HepG2 (cell line): ENCODE results near the gene VEZF1. TPM values are rescaled to one million over a fixed set of nuclear protein-coding genes. Genes with fewer than 3 reads are reported as not detected.
A peak's percentile ranks its signal among the peaks of the same experiment; 100 is the strongest.

Experiments
- CREB1 ChIP-seq, 2 experiments: fragments of 450-650 bp in 1 of 2; IDR thresholded peaks; 2 replicates each; pipeline ENCODE4 v1.6.1; 2016 to 2017; ENCODE audit warnings: control low read depth in 1 of 2, mild to moderate bottlenecking in 1 of 2, missing compliant biosample characterization in 1 of 2, missing genetic modification characterization in 1 of 2
- EEA1 ChIP-seq: sonication (generic); formaldehyde crosslinking; IDR thresholded peaks from 2 replicates; pipeline ENCODE4 v1.5.1; 2020; ENCODE audit warnings: mild to moderate bottlenecking, missing genetic modification reagents, borderline replicate concordance
- IKZF1 ChIP-seq: fragments of 450-650 bp; IDR thresholded peaks from 2 replicates; pipeline ENCODE4 v1.7.1; 2016
- KDM1A ChIP-seq: IDR thresholded peaks from 2 replicates; pipeline ENCODE4 v1.6.1; 2016; ENCODE audit warnings: missing compliant biosample characterization
- MED8 ChIP-seq: sonication (generic); formaldehyde crosslinking; IDR thresholded peaks from 2 replicates; pipeline ENCODE4 v1.8.1; 2023; ENCODE audit warnings: mild to moderate bottlenecking, missing genetic modification reagents; ENCODE audit not compliant: insufficient replicate concordance
- MTA3 ChIP-seq: sonication (generic); formaldehyde crosslinking; IDR thresholded peaks from 2 replicates; pipeline ENCODE4 v1.4.0; 2020; ENCODE audit warnings: missing genetic modification reagents
- NFYB ChIP-seq: sonication (generic); formaldehyde crosslinking; IDR thresholded peaks from 2 replicates; pipeline ENCODE4 v1.4.0; 2020; ENCODE audit warnings: missing genetic modification reagents
- NKX3-1 ChIP-seq: sonication (generic); formaldehyde crosslinking; IDR thresholded peaks from 2 replicates; pipeline ENCODE4 v1.5.0; 2020; ENCODE audit warnings: missing genetic modification reagents
- ONECUT2 ChIP-seq: sonication (generic); formaldehyde crosslinking; IDR thresholded peaks from 2 replicates; pipeline ENCODE4 v1.4.0; 2020; ENCODE audit warnings: missing genetic modification reagents
- POLR2A ChIP-seq, 2 experiments: IDR thresholded peaks; 2 replicates each; pipeline ENCODE4 v1.6.1; 2011; ENCODE audit warnings: low read depth in 2 of 2, low read length in 2 of 2, mild to moderate bottlenecking in 1 of 2, moderate library complexity in 1 of 2; ENCODE audit not compliant: insufficient read depth in 1 of 2
- RFXANK ChIP-seq: IDR thresholded peaks from 2 replicates; pipeline ENCODE4 v1.6.1; 2016
- SCMH1 ChIP-seq: sonication (generic); formaldehyde crosslinking; IDR thresholded peaks from 2 replicates; pipeline ENCODE4 v1.9.0; 2021; ENCODE audit warnings: missing genetic modification reagents, mild to moderate bottlenecking, borderline replicate concordance
- SMARCE1 ChIP-seq: fragments of 450-650 bp; IDR thresholded peaks from 2 replicates; pipeline ENCODE4 v1.6.1; 2017; ENCODE audit warnings: borderline replicate concordance
- TCF7L2 ChIP-seq: IDR thresholded peaks from 2 replicates; pipeline ENCODE4 v1.6.1; 2011; ENCODE audit warnings: mild to moderate bottlenecking, low read depth, low read length, moderate library complexity
- ZC3H4 ChIP-seq: sonication (generic); formaldehyde crosslinking; IDR thresholded peaks from 2 replicates; pipeline ENCODE4 v1.4.0; 2020; ENCODE audit warnings: missing genetic modification reagents, borderline replicate concordance
- ZNF530 ChIP-seq: sonication (generic); formaldehyde crosslinking; IDR thresholded peaks from 2 replicates; pipeline ENCODE4 v1.5.0; 2020; ENCODE audit warnings: low read depth, mild to moderate bottlenecking, missing genetic modification reagents
- ZNF644 ChIP-seq: IDR thresholded peaks from 2 replicates; pipeline ENCODE4 v1.6.1; 2016; ENCODE audit warnings: low read depth
- ZNF709 ChIP-seq: sonication (generic); formaldehyde crosslinking; IDR thresholded peaks from 2 replicates; pipeline ENCODE4 v1.5.0; 2020; ENCODE audit warnings: mild to moderate bottlenecking, missing genetic modification reagents
- ZNF75D ChIP-seq: sonication (generic); formaldehyde crosslinking; IDR thresholded peaks from 2 replicates; pipeline ENCODE4 v1.8.1; 2023; ENCODE audit warnings: missing genetic modification reagents, mild to moderate bottlenecking, borderline replicate concordance
- ZNF788 ChIP-seq: sonication (generic); formaldehyde crosslinking; IDR thresholded peaks from 2 replicates; pipeline ENCODE4 v1.5.0; 2020; ENCODE audit warnings: mild to moderate bottlenecking, missing genetic modification reagents, borderline replicate concordance
- ZNF800 ChIP-seq: sonication (generic); formaldehyde crosslinking; IDR thresholded peaks from 2 replicates; pipeline ENCODE4 v1.4.0; 2020; ENCODE audit warnings: missing genetic modification reagents
- polyA plus RNA-seq, 8 experiments: library from polyadenylated mRNA; depleted of rRNA in 3 of 8; stranded (reverse) in 7 of 8; unstranded in 1 of 8; fragments of >200 nt; fragmentation: Illumina TruSeq in 4 of 8; extraction: Trizol in 4 of 8; gene quantifications; 2 replicates each; pipeline versions ENCODE4 v1.2.1 to v1.2.3, GENCODE V29; 2011 to 2016; ENCODE audit warnings: low read depth in 4 of 8, missing spikeins in 1 of 8, mixed read lengths in 1 of 8; ENCODE audit not compliant: insufficient read depth in 1 of 8
- total RNA-seq, 5 experiments: library from RNA; depleted of rRNA; stranded (reverse); fragments of >200 nt; fragmentation: Illumina TruSeq; extraction: Trizol; gene quantifications; 2 replicates each; pipeline ENCODE4 v1.2.3, GENCODE V29; 2016; ENCODE audit warnings: low read depth in 1 of 5
- TF ChIP-seq, protein P1 (sequence below): IDR thresholded peaks from 2 replicates; pipeline ENCODE4 v1.6.1; 2016; ENCODE audit warnings: low read depth, borderline replicate concordance
- TF ChIP-seq, protein P2 (sequence below): sonication (generic); formaldehyde crosslinking; IDR thresholded peaks from 2 replicates; pipeline ENCODE4 v1.4.0; 2020; ENCODE audit warnings: missing genetic modification reagents, borderline replicate concordance
- TF ChIP-seq, protein P3 (sequence below): sonication (generic); formaldehyde crosslinking; IDR thresholded peaks from 2 replicates; pipeline ENCODE4 v1.5.0; 2020; ENCODE audit warnings: missing genetic modification reagents

VEZF1 gene
- total and polyA plus RNA-seq, 2 of the 13 experiments (the other 11 are each of a cell fraction or from before 2014, with no cell fraction given) = 45.9 to 49.7 TPM

- no peak for TF ChIP-seq IKZF1
- TF ChIP-seq, protein P1, sequence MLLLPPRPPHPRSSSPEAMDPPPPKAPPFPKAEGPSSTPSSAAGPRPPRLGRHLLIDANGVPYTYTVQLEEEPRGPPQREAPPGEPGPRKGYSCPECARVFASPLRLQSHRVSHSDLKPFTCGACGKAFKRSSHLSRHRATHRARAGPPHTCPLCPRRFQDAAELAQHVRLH (CRISPR knock-in tag) = peak; percentile 47; the same call in 1 of the 2 replicates
- 0 out of 2 replicates have a peak, but pooled peaks have one; percentile 4 for TF ChIP-seq RFXANK (CRISPR knock-in tag)
- no peak for TF ChIP-seq ZNF530 (CRISPR knock-in tag)
- peak in 1 of 2 experiments; percentile 27; a peak in 3 of 4 replicates for TF ChIP-seq POLR2A (IDR thresholded peaks at IDR 0.05; ENCODE audit: insufficient read depth in 1 of 2, low read depth in 2 of 2, low read length in 2 of 2)
- no peak for TF ChIP-seq ZNF644 (CRISPR knock-in tag)
- TF ChIP-seq ZNF800 (CRISPR knock-in tag) = no peak
- TF ChIP-seq EEA1 = 0 out of 2 replicates have a peak, but pooled peaks have one; percentile 28
- no peak for TF ChIP-seq SCMH1 (CRISPR knock-in tag)
- no peak for TF ChIP-seq MTA3 (CRISPR knock-in tag)
- no peak for TF ChIP-seq CREB1 (IDR thresholded peaks at IDR 0.05)
- TF ChIP-seq CREB1 (CRISPR knock-in tag; IDR thresholded peaks at IDR 0.05) = no peak
- no peak for TF ChIP-seq MED8 (CRISPR knock-in tag)
- no peak for TF ChIP-seq NKX3-1 (CRISPR knock-in tag)
- TF ChIP-seq ZC3H4 (CRISPR knock-in tag) = no peak; the same call in 1 of the 2 replicates
- TF ChIP-seq, protein P2, sequence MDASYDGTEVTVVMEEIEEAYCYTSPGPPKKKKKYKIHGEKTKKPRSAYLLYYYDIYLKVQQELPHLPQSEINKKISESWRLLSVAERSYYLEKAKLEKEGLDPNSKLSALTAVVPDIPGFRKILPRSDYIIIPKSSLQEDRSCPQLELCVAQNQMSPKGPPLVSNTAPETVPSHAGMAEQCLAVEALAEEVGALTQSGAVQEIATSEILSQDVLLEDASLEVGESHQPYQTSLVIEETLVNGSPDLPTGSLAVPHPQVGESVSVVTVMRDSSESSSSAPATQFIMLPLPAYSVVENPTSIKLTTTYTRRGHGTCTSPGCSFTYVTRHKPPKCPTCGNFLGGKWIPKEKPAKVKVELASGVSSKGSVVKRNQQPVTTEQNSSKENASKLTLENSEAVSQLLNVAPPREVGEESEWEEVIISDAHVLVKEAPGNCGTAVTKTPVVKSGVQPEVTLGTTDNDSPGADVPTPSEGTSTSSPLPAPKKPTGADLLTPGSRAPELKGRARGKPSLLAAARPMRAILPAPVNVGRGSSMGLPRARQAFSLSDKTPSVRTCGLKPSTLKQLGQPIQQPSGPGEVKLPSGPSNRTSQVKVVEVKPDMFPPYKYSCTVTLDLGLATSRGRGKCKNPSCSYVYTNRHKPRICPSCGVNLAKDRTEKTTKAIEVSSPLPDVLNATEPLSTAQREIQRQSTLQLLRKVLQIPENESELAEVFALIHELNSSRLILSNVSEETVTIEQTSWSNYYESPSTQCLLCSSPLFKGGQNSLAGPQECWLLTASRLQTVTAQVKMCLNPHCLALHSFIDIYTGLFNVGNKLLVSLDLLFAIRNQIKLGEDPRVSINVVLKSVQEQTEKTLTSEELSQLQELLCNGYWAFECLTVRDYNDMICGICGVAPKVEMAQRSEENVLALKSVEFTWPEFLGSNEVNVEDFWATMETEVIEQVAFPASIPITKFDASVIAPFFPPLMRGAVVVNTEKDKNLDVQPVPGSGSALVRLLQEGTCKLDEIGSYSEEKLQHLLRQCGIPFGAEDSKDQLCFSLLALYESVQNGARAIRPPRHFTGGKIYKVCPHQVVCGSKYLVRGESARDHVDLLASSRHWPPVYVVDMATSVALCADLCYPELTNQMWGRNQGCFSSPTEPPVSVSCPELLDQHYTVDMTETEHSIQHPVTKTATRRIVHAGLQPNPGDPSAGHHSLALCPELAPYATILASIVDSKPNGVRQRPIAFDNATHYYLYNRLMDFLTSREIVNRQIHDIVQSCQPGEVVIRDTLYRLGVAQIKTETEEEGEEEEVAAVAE = 0 out of 2 replicates have a peak, but pooled peaks have one; percentile 28
- no peak for TF ChIP-seq KDM1A
- no peak for TF ChIP-seq TCF7L2
- 0 out of 2 replicates have a peak, but pooled peaks have one; percentile 3 for TF ChIP-seq ZNF788
- no peak for TF ChIP-seq ZNF75D (CRISPR knock-in tag)
- TF ChIP-seq NFYB (CRISPR knock-in tag) = peak; percentile 22; the same call in 1 of the 2 replicates
- no peak for TF ChIP-seq SMARCE1
- peak; percentile 51; the same call in 1 of the 2 replicates for TF ChIP-seq ONECUT2
- TF ChIP-seq, protein P3, sequence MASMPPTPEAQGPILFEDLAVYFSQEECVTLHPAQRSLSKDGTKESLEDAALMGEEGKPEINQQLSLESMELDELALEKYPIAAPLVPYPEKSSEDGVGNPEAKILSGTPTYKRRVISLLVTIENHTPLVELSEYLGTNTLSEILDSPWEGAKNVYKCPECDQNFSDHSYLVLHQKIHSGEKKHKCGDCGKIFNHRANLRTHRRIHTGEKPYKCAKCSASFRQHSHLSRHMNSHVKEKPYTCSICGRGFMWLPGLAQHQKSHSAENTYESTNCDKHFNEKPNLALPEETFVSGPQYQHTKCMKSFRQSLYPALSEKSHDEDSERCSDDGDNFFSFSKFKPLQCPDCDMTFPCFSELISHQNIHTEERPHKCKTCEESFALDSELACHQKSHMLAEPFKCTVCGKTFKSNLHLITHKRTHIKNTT = no peak
- TF ChIP-seq ZNF709 (CRISPR knock-in tag) = peak; percentile 84; the same call in 1 of the 2 replicates
These were observed at the start of gene VEZF1 (continued) for GRCh38 chr17:57987581-57988300.
